ENCODE data around the gene TACR3. TPM values are rescaled to one million over a fixed set of nuclear protein-coding genes. Genes with fewer than 3 reads are reported as not detected.
"Not testable (repeated sequence)": the region's sequence is repeated elsewhere in the genome, so short reads cannot be mapped to it uniquely, and the experiment has no call there.

TACR3 gene
- total and polyA plus RNA-seq, 8 donors, result 0.16 to 4.6 (median 1.7) TPM; not detected in 1

DNA sequence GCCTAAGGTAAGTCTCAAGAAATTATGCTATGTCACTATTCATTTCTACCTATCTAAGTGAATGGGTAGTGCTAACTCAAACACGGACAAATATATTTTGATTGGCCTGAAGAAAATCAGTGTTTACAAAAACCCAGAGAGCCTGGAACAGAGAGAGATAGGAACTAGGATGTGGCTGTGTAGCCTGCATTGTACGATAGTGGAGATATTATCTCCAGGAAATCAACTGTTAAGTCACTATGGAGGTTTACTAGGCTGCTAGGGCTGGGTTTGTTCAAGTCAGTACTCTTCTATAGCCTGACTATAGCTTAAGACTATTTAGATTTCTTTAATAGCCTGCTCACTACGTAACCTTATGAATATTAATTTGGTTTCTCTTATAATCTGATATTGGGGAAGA, 127.9 kb downstream of the TACR3 start:
- ATAC-seq (no peak), DNase-seq (no peak)
- H3K36me3 ChIP-seq, result no peaks in the 10 kb centered on the region
- H3K4me3 ChIP-seq, result no peak overlapping the region
- intact Hi-C loops (cut with DNase I), result no loop called here
- no peaks in the 10 kb centered on the region for H3K9me3 ChIP-seq
- H3K27me3 ChIP-seq, result no peaks in the 10 kb centered on the region
- TF ChIP-seq, protein P1, sequence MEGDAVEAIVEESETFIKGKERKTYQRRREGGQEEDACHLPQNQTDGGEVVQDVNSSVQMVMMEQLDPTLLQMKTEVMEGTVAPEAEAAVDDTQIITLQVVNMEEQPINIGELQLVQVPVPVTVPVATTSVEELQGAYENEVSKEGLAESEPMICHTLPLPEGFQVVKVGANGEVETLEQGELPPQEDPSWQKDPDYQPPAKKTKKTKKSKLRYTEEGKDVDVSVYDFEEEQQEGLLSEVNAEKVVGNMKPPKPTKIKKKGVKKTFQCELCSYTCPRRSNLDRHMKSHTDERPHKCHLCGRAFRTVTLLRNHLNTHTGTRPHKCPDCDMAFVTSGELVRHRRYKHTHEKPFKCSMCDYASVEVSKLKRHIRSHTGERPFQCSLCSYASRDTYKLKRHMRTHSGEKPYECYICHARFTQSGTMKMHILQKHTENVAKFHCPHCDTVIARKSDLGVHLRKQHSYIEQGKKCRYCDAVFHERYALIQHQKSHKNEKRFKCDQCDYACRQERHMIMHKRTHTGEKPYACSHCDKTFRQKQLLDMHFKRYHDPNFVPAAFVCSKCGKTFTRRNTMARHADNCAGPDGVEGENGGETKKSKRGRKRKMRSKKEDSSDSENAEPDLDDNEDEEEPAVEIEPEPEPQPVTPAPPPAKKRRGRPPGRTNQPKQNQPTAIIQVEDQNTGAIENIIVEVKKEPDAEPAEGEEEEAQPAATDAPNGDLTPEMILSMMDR (IDR thresholded peaks at IDR 0.05), result no peak
- H3K27ac ChIP-seq, result no peak overlapping the region
- no peaks in the 10 kb centered on the region for H3K4me1 ChIP-seq

DNA sequence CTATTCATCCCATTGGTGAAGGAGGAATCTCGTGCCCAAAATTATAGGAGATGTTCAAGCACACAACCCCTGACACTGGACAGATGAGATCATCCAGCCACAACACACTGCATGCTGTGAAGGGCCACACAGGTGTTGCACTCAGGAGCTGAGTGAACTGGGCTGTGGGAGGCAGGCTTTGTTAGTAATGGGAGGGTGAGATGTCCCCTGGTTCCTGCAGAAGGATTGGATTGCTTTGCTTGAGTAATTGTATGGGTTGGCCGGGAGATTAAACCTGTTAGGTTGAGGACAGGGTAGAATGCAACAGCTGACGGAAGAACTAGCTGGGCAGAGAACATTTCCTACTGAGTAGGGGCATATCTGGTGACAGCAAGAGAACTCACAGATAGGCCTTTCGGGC, 152.2 kb downstream of the TACR3 start:
- no peaks in the 10 kb centered on the region for H3K36me3 ChIP-seq
- TF ChIP-seq, protein P1 (IDR thresholded peaks at IDR 0.05), result no peak
- H3K27ac ChIP-seq, result no peak overlapping the region
- no peak overlapping the region for H3K4me3 ChIP-seq
- H3K27me3 ChIP-seq, result no peaks in the 10 kb centered on the region
- intact Hi-C loops (cut with DNase I), result no loop called here
- ATAC-seq (no peak), DNase-seq (no peak)
- H3K9me3 ChIP-seq, result no peaks in the 10 kb centered on the region
- H3K4me1 ChIP-seq, result no peaks in the 10 kb centered on the region

DNA sequence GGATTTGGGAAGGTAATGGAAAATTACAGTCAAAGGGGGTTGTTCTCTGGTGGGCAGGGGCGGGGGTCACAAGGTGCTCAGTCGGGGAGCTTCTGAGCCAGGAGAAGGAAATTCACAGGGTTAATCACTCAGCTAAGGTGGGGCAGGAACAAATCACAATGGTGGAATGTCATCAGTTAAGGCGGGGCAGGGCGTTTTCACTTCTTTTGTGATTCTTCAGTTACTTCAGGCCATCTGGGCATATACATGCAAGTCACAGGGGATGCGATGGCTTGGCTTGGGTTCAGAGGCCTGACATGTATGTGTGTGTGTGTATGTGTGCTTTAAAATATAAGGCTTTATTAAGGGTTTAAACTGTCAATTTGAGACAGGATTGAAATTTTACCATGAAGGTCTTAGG, 160.6 kb downstream of the TACR3 start:
- H3K36me3 ChIP-seq; intact Hi-C loops (cut with DNase I); H3K9me3 ChIP-seq; ATAC-seq; H3K27ac ChIP-seq; H3K4me1 ChIP-seq; H3K4me3 ChIP-seq; H3K27me3 ChIP-seq; DNase-seq: not testable (repeated sequence)
